A673 (cell line): Measurements from ENCODE around the gene UQCC2.

Source experiments
- EZH2 ChIP-seq: fragments of 200-600 bp; sonication (generic); IDR thresholded peaks from 2 replicates; pipeline ENCODE4 v1.6.1; 2017; ENCODE audit warnings: borderline replicate concordance, low read depth, mild to moderate bottlenecking, mixed read lengths, antibody characterized with exemption, low read length; ENCODE audit not compliant: poor library complexity, severe bottlenecking
- TF ChIP-seq, protein P1 (sequence below): fragments of 300-800, 200-600 bp; sonication (generic); conservative IDR thresholded peaks from 2 replicates; pipeline ENCODE4 v1.5.1; 2017; ENCODE audit warnings: low read depth, mild to moderate bottlenecking, antibody characterized with exemption, low read length, moderate library complexity, mixed read lengths

DNA sequence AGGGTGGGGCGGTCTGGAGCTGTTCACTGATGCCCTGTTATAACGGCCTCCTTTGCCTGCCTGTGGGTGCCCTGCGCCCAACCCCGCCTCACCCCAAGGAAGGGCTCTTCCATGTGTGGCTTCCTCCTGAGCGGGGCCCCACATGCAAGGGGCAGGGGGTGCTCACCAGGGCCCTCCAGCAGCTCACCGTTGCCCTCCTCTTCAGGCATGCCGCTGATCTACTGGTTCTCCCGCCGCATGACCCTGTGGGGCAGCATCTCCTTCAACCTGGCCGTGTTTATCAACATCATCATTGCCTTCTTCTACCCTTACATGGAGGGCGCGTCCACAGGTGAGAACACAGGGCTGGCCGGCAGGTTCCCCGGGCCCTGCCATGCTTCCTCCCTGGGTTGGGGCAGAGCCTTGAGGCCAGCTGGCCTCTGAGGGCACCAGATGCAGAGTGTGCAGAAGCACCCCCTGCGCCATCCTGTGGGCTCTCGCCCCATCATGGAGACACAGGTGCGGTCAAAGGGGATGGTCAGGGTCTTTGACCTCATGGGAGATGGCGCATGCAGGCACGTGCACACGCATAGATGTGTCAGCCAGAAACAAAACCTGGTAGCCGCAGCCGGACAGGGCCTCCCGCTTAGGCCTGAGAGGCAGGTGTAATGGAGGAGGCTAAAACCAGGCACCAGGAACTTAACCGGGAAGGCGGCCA, 22.9 kb downstream of the UQCC2 start:
- TF ChIP-seq, protein P1, sequence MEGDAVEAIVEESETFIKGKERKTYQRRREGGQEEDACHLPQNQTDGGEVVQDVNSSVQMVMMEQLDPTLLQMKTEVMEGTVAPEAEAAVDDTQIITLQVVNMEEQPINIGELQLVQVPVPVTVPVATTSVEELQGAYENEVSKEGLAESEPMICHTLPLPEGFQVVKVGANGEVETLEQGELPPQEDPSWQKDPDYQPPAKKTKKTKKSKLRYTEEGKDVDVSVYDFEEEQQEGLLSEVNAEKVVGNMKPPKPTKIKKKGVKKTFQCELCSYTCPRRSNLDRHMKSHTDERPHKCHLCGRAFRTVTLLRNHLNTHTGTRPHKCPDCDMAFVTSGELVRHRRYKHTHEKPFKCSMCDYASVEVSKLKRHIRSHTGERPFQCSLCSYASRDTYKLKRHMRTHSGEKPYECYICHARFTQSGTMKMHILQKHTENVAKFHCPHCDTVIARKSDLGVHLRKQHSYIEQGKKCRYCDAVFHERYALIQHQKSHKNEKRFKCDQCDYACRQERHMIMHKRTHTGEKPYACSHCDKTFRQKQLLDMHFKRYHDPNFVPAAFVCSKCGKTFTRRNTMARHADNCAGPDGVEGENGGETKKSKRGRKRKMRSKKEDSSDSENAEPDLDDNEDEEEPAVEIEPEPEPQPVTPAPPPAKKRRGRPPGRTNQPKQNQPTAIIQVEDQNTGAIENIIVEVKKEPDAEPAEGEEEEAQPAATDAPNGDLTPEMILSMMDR, result no peak
- no peak for TF ChIP-seq EZH2
